GM23338 (cell line): ENCODE results near the gene TEX54. TPM values are rescaled to one million over a fixed set of nuclear protein-coding genes. Genes with fewer than 3 reads are reported as not detected.
"Not testable (repeated sequence)": the region's sequence is repeated elsewhere in the genome, so short reads cannot be mapped to it uniquely, and the experiment has no call there.

Experiments used
- ATAC-seq: fragments of 200-7000 bp; cut with Tn5 transposase; 3 replicates; pipeline ENCODE4 v1.9.1; 2020
- DNase-seq: peaks from one replicate; pipeline ENCODE4 v3.0.0-alpha.2; 2015; ENCODE audit warnings: low spot score
- H2AFZ ChIP-seq: fragments of 200-600 bp; sonication (generic); 2 replicates; pipeline ENCODE4 v1.8.0; 2016; ENCODE audit warnings: antibody characterized with exemption, mild to moderate bottlenecking, moderate library complexity
- H3F3A ChIP-seq: fragments of 200-600 bp; sonication (generic); replicated peaks from 2 replicates; pipeline ENCODE4 v1.8.0; 2017; ENCODE audit warnings: antibody characterized with exemption, mixed run types, low read depth
- H3K27ac ChIP-seq: fragments of 200-600 bp; sonication (generic); 2 replicates; pipeline ENCODE4 v1.6.1; 2016; ENCODE audit warnings: low read depth
- H3K27me3 ChIP-seq: fragments of 200-600 bp; sonication (generic); 2 replicates; pipeline ENCODE4 v1.8.0; 2016; ENCODE audit warnings: mild to moderate bottlenecking, mixed run types, moderate library complexity; ENCODE audit not compliant: insufficient read depth
- H3K36me3 ChIP-seq: fragments of 200-600 bp; sonication (generic); 2 replicates; pipeline ENCODE4 v1.8.0; 2016; ENCODE audit warnings: mild to moderate bottlenecking; ENCODE audit not compliant: insufficient read depth
- H3K4me1 ChIP-seq: fragments of 200-600 bp; sonication (generic); 2 replicates; pipeline ENCODE4 v1.8.0; 2016; ENCODE audit warnings: mild to moderate bottlenecking, moderate library complexity; ENCODE audit not compliant: insufficient read depth
- H3K4me2 ChIP-seq: fragments of 200-600 bp; sonication (generic); 2 replicates; pipeline ENCODE4 v1.7.1; 2017; ENCODE audit warnings: mixed run types
- H3K4me3 ChIP-seq: fragments of 200-600 bp; sonication (generic); 2 replicates; pipeline ENCODE4 v1.6.1; 2016; ENCODE audit warnings: mixed run types
- H3K79me2 ChIP-seq: fragments of 200-600 bp; sonication (generic); replicated peaks from 2 replicates; pipeline ENCODE4 v1.8.0; 2017; ENCODE audit warnings: mild to moderate bottlenecking; ENCODE audit not compliant: insufficient read depth
- H3K9me2 ChIP-seq: fragments of 200-600 bp; sonication (generic); 2 replicates; pipeline ENCODE4 v1.8.0; 2017; ENCODE audit not compliant: insufficient read depth
- H4K20me1 ChIP-seq: fragments of 200-600 bp; sonication (generic); replicated peaks from 2 replicates; pipeline ENCODE4 v1.8.0; 2017; ENCODE audit warnings: mild to moderate bottlenecking; ENCODE audit not compliant: insufficient read depth
- H3K27ac Mint-ChIP-seq: 2 replicates; pipeline ENCODE4 v1.8.0; 2020; ENCODE audit warnings: inconsistent platforms, mild to moderate bottlenecking, moderate library complexity, mixed read lengths
- H3K27me3 Mint-ChIP-seq: 3 replicates; pipeline ENCODE4 v1.8.0; 2022; ENCODE audit warnings: low read depth, mild to moderate bottlenecking, moderate library complexity, mixed read lengths, inconsistent platforms; ENCODE audit not compliant: insufficient read depth, poor library complexity
- H3K36me3 Mint-ChIP-seq: 3 replicates; pipeline ENCODE4 v1.8.0; 2021; ENCODE audit warnings: low read depth, mild to moderate bottlenecking, inconsistent platforms, moderate library complexity, mixed read lengths
- H3K4me1 Mint-ChIP-seq: 3 replicates; pipeline ENCODE4 v1.8.0; 2020; ENCODE audit warnings: mild to moderate bottlenecking, inconsistent platforms, mixed read lengths
- H3K4me3 Mint-ChIP-seq: 3 replicates; pipeline ENCODE4 v1.8.0; 2021; ENCODE audit warnings: moderate library complexity, mild to moderate bottlenecking, inconsistent platforms, mixed read lengths
- H3K9me3 Mint-ChIP-seq: 3 replicates; pipeline ENCODE4 v1.8.0; 2020; ENCODE audit warnings: moderate library complexity, mild to moderate bottlenecking, inconsistent platforms, mixed read lengths
- CREB1 ChIP-seq: fragments of 250-450 bp; sonication (Bioruptor Pico); IDR thresholded peaks from 2 replicates; pipeline ENCODE4 v1.5.0; 2020; ENCODE audit warnings: low read depth, mild to moderate bottlenecking, moderate library complexity
- JUNB ChIP-seq: IDR thresholded peaks from one replicate; pipeline ENCODE4 v1.6.1; 2016; ENCODE audit warnings: antibody characterized with exemption; ENCODE audit not compliant: unreplicated experiment
- POLR2AphosphoS5 ChIP-seq: IDR thresholded peaks from 2 replicates; pipeline ENCODE4 v1.6.1; 2016; ENCODE audit warnings: antibody characterized with exemption, low read depth
- polyA plus RNA-seq: library from polyadenylated mRNA; unstranded; fragments of >200 nt; fragmentation: Nextera tagmentation; extraction: Ambion mirVana; gene quantifications from 2 replicates; pipeline ENCODE4 v1.2.1, GENCODE V29; 2016
- total RNA-seq: library from RNA; depleted of rRNA; stranded (reverse); fragments of >200 nt; shearing (Covaris generic); gene quantifications from 2 replicates; pipeline ENCODE4 v1.2.3, GENCODE V29; 2014
- TF ChIP-seq, protein P1 (sequence below): fragments of 250-450 bp; sonication (Bioruptor Pico); IDR thresholded peaks from 2 replicates; pipeline ENCODE4 v1.5.0; 2020; ENCODE audit warnings: mild to moderate bottlenecking, moderate library complexity

The TEX54 gene
- total and polyA plus RNA-seq, 2 experiments from 2014 or later, result 1.9 TPM; not detected in 1

DNA sequence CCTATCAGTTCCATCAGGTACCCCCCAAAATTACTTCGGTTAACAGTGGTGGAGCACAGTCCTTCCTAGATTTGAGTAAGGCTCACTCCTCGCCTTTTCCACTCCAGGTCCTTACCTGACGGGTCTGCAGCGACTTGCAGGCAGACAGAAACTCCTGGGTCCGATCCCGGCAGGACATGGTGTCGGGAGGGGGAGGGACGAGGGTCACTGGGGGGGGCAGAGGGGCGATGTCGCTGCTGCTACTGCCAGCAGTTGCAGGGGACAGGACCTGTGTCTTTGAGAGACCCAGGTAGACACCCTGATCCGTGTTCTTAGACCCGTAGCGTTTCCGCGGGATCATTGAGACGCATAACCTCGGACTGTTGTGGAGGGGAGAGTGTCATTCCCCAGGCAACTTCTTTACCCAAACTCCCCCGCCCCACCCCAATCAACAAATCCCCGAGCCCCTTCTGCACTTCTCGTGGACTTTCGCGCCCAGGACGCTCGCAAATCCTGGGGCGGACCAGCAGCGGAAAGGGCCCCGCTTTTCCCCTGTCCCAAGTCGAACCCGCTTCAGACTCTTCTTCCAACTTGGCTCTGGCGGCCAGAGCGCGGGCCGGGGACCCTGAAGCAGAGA, 1.6 kb downstream of the TEX54 start (continued):
- TF ChIP-seq, protein P1, sequence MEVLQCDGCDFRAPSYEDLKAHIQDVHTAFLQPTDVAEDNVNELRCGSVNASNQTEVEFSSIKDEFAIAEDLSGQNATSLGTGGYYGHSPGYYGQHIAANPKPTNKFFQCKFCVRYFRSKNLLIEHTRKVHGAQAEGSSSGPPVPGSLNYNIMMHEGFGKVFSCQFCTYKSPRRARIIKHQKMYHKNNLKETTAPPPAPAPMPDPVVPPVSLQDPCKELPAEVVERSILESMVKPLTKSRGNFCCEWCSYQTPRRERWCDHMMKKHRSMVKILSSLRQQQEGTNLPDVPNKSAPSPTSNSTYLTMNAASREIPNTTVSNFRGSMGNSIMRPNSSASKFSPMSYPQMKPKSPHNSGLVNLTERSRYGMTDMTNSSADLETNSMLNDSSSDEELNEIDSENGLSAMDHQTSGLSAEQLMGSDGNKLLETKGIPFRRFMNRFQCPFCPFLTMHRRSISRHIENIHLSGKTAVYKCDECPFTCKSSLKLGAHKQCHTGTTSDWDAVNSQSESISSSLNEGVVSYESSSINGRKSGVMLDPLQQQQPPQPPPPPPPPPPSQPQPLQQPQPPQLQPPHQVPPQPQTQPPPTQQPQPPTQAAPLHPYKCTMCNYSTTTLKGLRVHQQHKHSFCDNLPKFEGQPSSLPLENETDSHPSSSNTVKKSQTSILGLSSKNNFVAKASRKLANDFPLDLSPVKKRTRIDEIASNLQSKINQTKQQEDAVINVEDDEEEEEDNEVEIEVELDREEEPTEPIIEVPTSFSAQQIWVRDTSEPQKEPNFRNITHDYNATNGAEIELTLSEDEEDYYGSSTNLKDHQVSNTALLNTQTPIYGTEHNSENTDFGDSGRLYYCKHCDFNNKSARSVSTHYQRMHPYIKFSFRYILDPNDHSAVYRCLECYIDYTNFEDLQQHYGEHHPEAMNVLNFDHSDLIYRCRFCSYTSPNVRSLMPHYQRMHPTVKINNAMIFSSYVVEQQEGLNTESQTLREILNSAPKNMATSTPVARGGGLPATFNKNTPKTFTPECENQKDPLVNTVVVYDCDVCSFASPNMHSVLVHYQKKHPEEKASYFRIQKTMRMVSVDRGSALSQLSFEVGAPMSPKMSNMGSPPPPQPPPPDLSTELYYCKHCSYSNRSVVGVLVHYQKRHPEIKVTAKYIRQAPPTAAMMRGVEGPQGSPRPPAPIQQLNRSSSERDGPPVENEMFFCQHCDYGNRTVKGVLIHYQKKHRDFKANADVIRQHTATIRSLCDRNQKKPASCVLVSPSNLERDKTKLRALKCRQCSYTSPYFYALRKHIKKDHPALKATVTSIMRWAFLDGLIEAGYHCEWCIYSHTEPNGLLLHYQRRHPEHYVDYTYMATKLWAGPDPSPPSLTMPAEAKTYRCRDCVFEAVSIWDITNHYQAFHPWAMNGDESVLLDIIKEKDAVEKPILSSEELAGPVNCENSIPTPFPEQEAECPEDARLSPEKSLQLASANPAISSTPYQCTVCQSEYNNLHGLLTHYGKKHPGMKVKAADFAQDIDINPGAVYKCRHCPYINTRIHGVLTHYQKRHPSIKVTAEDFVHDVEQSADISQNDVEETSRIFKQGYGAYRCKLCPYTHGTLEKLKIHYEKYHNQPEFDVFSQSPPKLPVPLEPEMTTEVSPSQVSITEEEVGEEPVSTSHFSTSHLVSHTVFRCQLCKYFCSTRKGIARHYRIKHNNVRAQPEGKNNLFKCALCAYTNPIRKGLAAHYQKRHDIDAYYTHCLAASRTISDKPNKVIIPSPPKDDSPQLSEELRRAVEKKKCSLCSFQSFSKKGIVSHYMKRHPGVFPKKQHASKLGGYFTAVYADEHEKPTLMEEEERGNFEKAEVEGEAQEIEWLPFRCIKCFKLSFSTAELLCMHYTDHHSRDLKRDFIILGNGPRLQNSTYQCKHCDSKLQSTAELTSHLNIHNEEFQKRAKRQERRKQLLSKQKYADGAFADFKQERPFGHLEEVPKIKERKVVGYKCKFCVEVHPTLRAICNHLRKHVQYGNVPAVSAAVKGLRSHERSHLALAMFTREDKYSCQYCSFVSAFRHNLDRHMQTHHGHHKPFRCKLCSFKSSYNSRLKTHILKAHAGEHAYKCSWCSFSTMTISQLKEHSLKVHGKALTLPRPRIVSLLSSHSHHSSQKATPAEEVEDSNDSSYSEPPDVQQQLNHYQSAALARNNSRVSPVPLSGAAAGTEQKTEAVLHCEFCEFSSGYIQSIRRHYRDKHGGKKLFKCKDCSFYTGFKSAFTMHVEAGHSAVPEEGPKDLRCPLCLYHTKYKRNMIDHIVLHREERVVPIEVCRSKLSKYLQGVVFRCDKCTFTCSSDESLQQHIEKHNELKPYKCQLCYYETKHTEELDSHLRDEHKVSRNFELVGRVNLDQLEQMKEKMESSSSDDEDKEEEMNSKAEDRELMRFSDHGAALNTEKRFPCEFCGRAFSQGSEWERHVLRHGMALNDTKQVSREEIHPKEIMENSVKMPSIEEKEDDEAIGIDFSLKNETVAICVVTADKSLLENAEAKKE (CRISPR knock-in tag), result no peak
- TF ChIP-seq POLR2AphosphoS5, result no peak
- TF ChIP-seq CREB1 (CRISPR knock-in tag), result no peak
- no peak for TF ChIP-seq JUNB

DNA sequence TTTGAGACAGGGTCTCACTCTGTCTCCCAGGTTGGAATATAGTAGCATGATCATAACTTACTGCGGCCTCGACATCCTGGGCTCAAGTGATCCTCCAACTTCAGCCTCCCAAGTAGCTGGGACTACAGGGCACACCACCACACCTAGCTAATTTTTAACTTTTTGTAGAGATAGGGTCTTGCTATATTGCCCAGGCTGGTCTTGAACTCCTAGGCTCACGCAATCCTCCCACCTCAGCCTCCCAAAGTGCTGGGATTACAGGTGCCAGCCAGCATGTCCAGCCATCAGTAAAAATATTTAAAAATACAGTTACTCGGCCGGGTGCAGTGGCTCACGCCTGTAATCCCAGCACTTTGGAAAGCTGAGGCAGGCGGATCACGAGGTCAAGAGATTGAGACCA, 4.5 kb downstream of the TEX54 start:
- H3K4me3 ChIP-seq, H3K9me2 ChIP-seq, H3K9me3 Mint-ChIP-seq, DNase-seq, H3K4me2 ChIP-seq, H3K27me3 ChIP-seq, H2AFZ ChIP-seq, H3K27ac Mint-ChIP-seq, ATAC-seq, H3K27ac ChIP-seq, H3K4me3 Mint-ChIP-seq: not testable (repeated sequence)
- Histone ChIP-seq H3K36me3 (peaks cover 16% of the 10 kb centered on the region), H3F3A (peaks cover 21% of the 10 kb centered on the region; the same call in 1 of the 2 replicates), H3K79me2 (peaks cover 30% of the 10 kb centered on the region), H4K20me1 (peaks cover 14% of the 10 kb centered on the region), H3K4me1 (peaks cover 11% of the 10 kb centered on the region)
- H3K36me3 Mint-ChIP-seq, result peaks cover 60% of the 10 kb centered on the region
- peaks cover 14% of the 10 kb centered on the region for H3K27me3 Mint-ChIP-seq
- H3K4me1 Mint-ChIP-seq, result peaks cover 12% of the 10 kb centered on the region
